ENCODE measurements around the gene IRF4. TPM values are rescaled to one million over a fixed set of nuclear protein-coding genes. Genes with fewer than 3 reads are reported as not detected.

Gene IRF4
- total and polyA plus RNA-seq, 2 donors (not counting 3 experiments of a cell fraction or from before 2014, with no cell fraction given): not detected

DNA sequence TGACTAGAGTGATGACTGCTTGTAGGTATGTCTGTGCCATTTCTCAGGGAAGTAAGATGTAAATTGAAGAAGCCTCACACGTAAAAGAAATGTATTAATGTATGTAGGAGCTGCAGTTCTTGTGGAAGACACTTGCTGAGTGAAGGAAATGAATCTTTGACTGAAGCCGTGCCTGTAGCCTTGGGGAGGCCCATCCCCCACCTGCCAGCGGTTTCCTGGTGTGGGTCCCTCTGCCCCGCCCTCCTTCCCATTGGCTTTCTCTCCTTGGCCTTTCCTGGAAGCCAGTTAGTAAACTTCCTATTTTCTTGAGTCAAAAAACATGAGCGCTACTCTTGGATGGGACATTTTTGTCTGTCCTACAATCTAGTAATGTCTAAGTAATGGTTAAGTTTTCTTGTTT lies 16.6 kb downstream of the IRF4 start:
- peaks cover 3 to 4% of the 10 kb centered on the region in 2 experiments for H3K27me3 ChIP-seq (ENCODE audit: control insufficient read depth in 2 of 2, insufficient read depth in 2 of 2, low read length in 2 of 2)
- H3K4me1 ChIP-seq (ENCODE audit: control insufficient read depth, extremely low read depth, insufficient read depth, low read length): no peaks in the 10 kb centered on the region
- CTCF ChIA-PET: interaction anchor here (1.2 to 7.7 kb wide), 6 partner anchors 10 to 219 kb away, joined by 4 to 119 read pairs (median 8); no protein-coding TSS in a partner anchor
- no peaks in the 10 kb centered on the region for H3K9me1 ChIP-seq (replicated peaks; ENCODE audit: control insufficient read depth, extremely low read depth, insufficient read depth, low read length)
- no peak overlapping the region for H2AFZ ChIP-seq (ENCODE audit: low read depth, low read length)
- TF ChIP-seq GATA2 (IDR thresholded peaks at IDR 0.05; ENCODE audit: insufficient read depth, insufficient read length, low read depth, low read length) (no peak), JUN (IDR thresholded peaks at IDR 0.05; ENCODE audit: borderline replicate concordance, insufficient read depth, insufficient read length, low read depth) (no peak), POLR2AphosphoS5 (IDR thresholded peaks at IDR 0.05; ENCODE audit: insufficient read depth, low read depth, low read length) (no peak), POLR2A (IDR thresholded peaks at IDR 0.05; ENCODE audit: low read depth, low read length) (no peak), FOS (IDR thresholded peaks at IDR 0.05; ENCODE audit: borderline replicate concordance, insufficient read depth, low read length) (no peak), MYC (IDR thresholded peaks at IDR 0.05; ENCODE audit: low read depth, low read length) (no peak), EZH2 (IDR thresholded peaks at IDR 0.05; ENCODE audit: borderline replicate concordance, low read depth, low read length, severe bottlenecking) (no peak)
- TF ChIP-seq, protein P1, sequence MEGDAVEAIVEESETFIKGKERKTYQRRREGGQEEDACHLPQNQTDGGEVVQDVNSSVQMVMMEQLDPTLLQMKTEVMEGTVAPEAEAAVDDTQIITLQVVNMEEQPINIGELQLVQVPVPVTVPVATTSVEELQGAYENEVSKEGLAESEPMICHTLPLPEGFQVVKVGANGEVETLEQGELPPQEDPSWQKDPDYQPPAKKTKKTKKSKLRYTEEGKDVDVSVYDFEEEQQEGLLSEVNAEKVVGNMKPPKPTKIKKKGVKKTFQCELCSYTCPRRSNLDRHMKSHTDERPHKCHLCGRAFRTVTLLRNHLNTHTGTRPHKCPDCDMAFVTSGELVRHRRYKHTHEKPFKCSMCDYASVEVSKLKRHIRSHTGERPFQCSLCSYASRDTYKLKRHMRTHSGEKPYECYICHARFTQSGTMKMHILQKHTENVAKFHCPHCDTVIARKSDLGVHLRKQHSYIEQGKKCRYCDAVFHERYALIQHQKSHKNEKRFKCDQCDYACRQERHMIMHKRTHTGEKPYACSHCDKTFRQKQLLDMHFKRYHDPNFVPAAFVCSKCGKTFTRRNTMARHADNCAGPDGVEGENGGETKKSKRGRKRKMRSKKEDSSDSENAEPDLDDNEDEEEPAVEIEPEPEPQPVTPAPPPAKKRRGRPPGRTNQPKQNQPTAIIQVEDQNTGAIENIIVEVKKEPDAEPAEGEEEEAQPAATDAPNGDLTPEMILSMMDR (IDR thresholded peaks at IDR 0.05; ENCODE audit: extremely low read depth in 1 of 2, insufficient read depth in 1 of 2, low read depth in 1 of 2, low read length in 2 of 2): no peak
- TF ChIP-seq, protein P2, sequence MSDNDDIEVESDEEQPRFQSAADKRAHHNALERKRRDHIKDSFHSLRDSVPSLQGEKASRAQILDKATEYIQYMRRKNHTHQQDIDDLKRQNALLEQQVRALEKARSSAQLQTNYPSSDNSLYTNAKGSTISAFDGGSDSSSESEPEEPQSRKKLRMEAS (IDR thresholded peaks at IDR 0.05; ENCODE audit: insufficient read depth, insufficient read length): no peak
- H3K36me3 ChIP-seq (ENCODE audit: control insufficient read depth in 2 of 2, extremely low read depth in 1 of 2, insufficient read depth in 2 of 2, low read length in 2 of 2): no peaks in the 10 kb centered on the region
- H3K4me2 ChIP-seq (ENCODE audit: insufficient read depth, low read length): no peak overlapping the region
- no peaks in the 10 kb centered on the region for H4K20me1 ChIP-seq (replicated peaks; ENCODE audit: control insufficient read depth, extremely low read depth, insufficient read depth, low read length)
- intact Hi-C loops (cut with micrococcal nuclease): loop anchor here (1.0 kb wide), 1 partner anchor 219 kb away; no protein-coding TSS in a partner anchor
- H3K9me3 ChIP-seq (replicated peaks; ENCODE audit: control insufficient read depth, insufficient read depth, low read length): no peaks in the 10 kb centered on the region
- POLR2A ChIA-PET: no interaction called here
- no peak overlapping the region for H3K4me3 ChIP-seq (replicated peaks in 1 of 3; ENCODE audit: insufficient read depth in 1 of 3, low read depth in 1 of 3, low read length in 3 of 3)
- no peak for DNase-seq (ENCODE audit: low read depth, low spot score)
- dilution Hi-C loops (cut with MboI; ENCODE audit: extremely low pct_ligation_motif_present, low sequenced_read_pairs): no loop called here
- H3K9ac ChIP-seq (replicated peaks; ENCODE audit: extremely low read depth, insufficient read depth, low read length): no peak overlapping the region
- H3K79me2 ChIP-seq (ENCODE audit: control insufficient read depth, insufficient read depth, low read length): no peaks in the 10 kb centered on the region
- H3K27ac ChIP-seq (ENCODE audit: insufficient read depth, low read depth, low read length): no peak overlapping the region
- no TSS peak for BruUV-seq (replicated peaks)
- no peak for FAIRE-seq
